Activated CD8-positive, alpha-beta memory T cell treated with anti-CD3 and anti-CD28 coated beads, Interleukin-2, amount 10 ng/mL, durations not matched to agents 7 days and 5 days (primary cell): ENCODE data around the gene CD36. TPM values are rescaled to one million over a fixed set of nuclear protein-coding genes. Genes with fewer than 3 reads are reported as not detected.

Source experiments
- ATAC-seq: fragments of 150-1000 bp; cut with Tn5 transposase; one replicate; pipeline ENCODE4 v1.10.0; 2021; ENCODE audit warnings: moderate library complexity
- CTCF ChIA-PET: fragments of 350-600 bp; sonication (Branson Sonifier 250); formaldehyde crosslinking; loops from one replicate; lab custom pipeline; 2021; ENCODE audit warnings: antibody characterized with exemption; lab: Charles Lee
- DNase-seq: peaks from one replicate; pipeline ENCODE4 v3.0.0-alpha.2; 2020
- H3K27ac Mint-ChIP-seq: one replicate; pipeline ENCODE4 v1.8.0; 2021; ENCODE audit warnings: mild to moderate bottlenecking, mixed read lengths
- H3K27me3 Mint-ChIP-seq: one replicate; pipeline ENCODE4 v1.8.0; 2021; ENCODE audit warnings: mixed read lengths
- H3K36me3 Mint-ChIP-seq: one replicate; pipeline ENCODE4 v1.8.0; 2021; ENCODE audit warnings: mild to moderate bottlenecking, mixed read lengths
- H3K4me1 Mint-ChIP-seq: one replicate; pipeline ENCODE4 v1.8.0; 2021; ENCODE audit warnings: mixed read lengths
- H3K4me3 Mint-ChIP-seq: one replicate; pipeline ENCODE4 v1.8.0; 2021; ENCODE audit warnings: mild to moderate bottlenecking, moderate library complexity, mixed read lengths
- H3K9me3 Mint-ChIP-seq: one replicate; pipeline ENCODE4 v1.8.0; 2022; ENCODE audit warnings: low read depth, mixed read lengths
- total RNA-seq, 2 experiments: library from RNA; stranded (reverse); gene quantifications; one replicate each; pipeline ENCODE4 v1.2.3, GENCODE V29; 2021

CD36 gene
- total RNA-seq, 2 experiments from 2014 or later = not detected

- H3K4me3 Mint-ChIP-seq = no peak overlapping the region
- H3K27ac Mint-ChIP-seq = no peak overlapping the region
- DNase-seq (no peak), ATAC-seq (no peak)
- CTCF ChIA-PET = no interaction called here
- H3K4me1 Mint-ChIP-seq = no peaks in the 10 kb centered on the region
- peaks cover 1% of the 10 kb centered on the region for H3K9me3 Mint-ChIP-seq
- no peaks in the 10 kb centered on the region for H3K36me3 Mint-ChIP-seq
- H3K27me3 Mint-ChIP-seq = no peaks in the 10 kb centered on the region
Observed at GRCh38 chr7:80675090-80675489, 36.6 kb downstream of the CD36 start.

- Mint-ChIP-seq H3K9me3 (peaks cover 1% of the 10 kb centered on the region), H3K27me3 (no peaks in the 10 kb centered on the region), H3K36me3 (no peaks in the 10 kb centered on the region), H3K4me3 (no peak overlapping the region), H3K4me1 (no peaks in the 10 kb centered on the region), H3K27ac (no peak overlapping the region)
- CTCF ChIA-PET = no interaction called here
- ATAC-seq (no peak), DNase-seq (no peak)
Observed at GRCh38 chr7:80676404-80676803, 38.0 kb downstream of the CD36 start.

GRCh38 chr7:80677629-80678028, 39.2 kb downstream of the CD36 start:
- Mint-ChIP-seq H3K27ac (no peak overlapping the region), H3K27me3 (no peaks in the 10 kb centered on the region), H3K4me1 (no peaks in the 10 kb centered on the region), H3K9me3 (peaks cover 1% of the 10 kb centered on the region), H3K4me3 (no peak overlapping the region), H3K36me3 (no peaks in the 10 kb centered on the region)
- CTCF ChIA-PET = no interaction called here
- DNase-seq (no peak), ATAC-seq (no peak)

- Mint-ChIP-seq H3K27me3 (no peaks in the 10 kb centered on the region), H3K4me3 (no peak overlapping the region), H3K9me3 (peaks cover 1% of the 10 kb centered on the region), H3K36me3 (no peaks in the 10 kb centered on the region), H3K27ac (no peak overlapping the region), H3K4me1 (no peaks in the 10 kb centered on the region)
- ATAC-seq (no peak), DNase-seq (no peak)
- CTCF ChIA-PET = interaction anchor here (0.6 kb wide), 1 partner anchor 17 kb away, joined by 3 read pairs; no protein-coding TSS in a partner anchor
Observed at GRCh38 chr7:80678707-80679106, 40.3 kb downstream of the CD36 start.

GRCh38 chr7:80679921-80680907, 41.8 kb downstream of the CD36 start:
- H3K27ac Mint-ChIP-seq = no peak overlapping the region
- no peak overlapping the region for H3K4me3 Mint-ChIP-seq
- no peaks in the 10 kb centered on the region for H3K36me3 Mint-ChIP-seq
- no peak for DNase-seq
- no peaks in the 10 kb centered on the region for H3K4me1 Mint-ChIP-seq
- ATAC-seq = no peak
- no peaks in the 10 kb centered on the region for H3K27me3 Mint-ChIP-seq
- peaks cover 5% of the 10 kb centered on the region for H3K9me3 Mint-ChIP-seq
- CTCF ChIA-PET = no interaction called here

- H3K27ac Mint-ChIP-seq = no peak overlapping the region
- no peak overlapping the region for H3K4me3 Mint-ChIP-seq
- peaks cover 5% of the 10 kb centered on the region for H3K9me3 Mint-ChIP-seq
- H3K36me3 Mint-ChIP-seq = no peaks in the 10 kb centered on the region
- CTCF ChIA-PET = no interaction called here
- H3K4me1 Mint-ChIP-seq = no peaks in the 10 kb centered on the region
- H3K27me3 Mint-ChIP-seq = no peaks in the 10 kb centered on the region
- ATAC-seq (no peak), DNase-seq (no peak)
Observed at GRCh38 chr7:80681272-80681885, 42.9 kb downstream of the CD36 start.

- Mint-ChIP-seq H3K4me3 (no peak overlapping the region), H3K4me1 (no peaks in the 10 kb centered on the region), H3K9me3 (peaks cover 5% of the 10 kb centered on the region), H3K27me3 (no peaks in the 10 kb centered on the region), H3K36me3 (no peaks in the 10 kb centered on the region), H3K27ac (no peak overlapping the region)
- ATAC-seq (no peak), DNase-seq (no peak)
- CTCF ChIA-PET = no interaction called here
Observed at GRCh38 chr7:80682744-80683143, 44.3 kb downstream of the CD36 start.

- ATAC-seq (no peak), DNase-seq (no peak)
- Mint-ChIP-seq H3K4me3 (no peak overlapping the region), H3K27me3 (no peaks in the 10 kb centered on the region), H3K36me3 (no peaks in the 10 kb centered on the region), H3K4me1 (no peaks in the 10 kb centered on the region), H3K27ac (no peak overlapping the region), H3K9me3 (peaks cover 4% of the 10 kb centered on the region)
- CTCF ChIA-PET = no interaction called here
Observed at GRCh38 chr7:80686576-80686975, 48.1 kb downstream of the CD36 start.

GRCh38 chr7:80699045-80699638, 60.7 kb downstream of the CD36 start:
- H3K4me3 Mint-ChIP-seq = no peak overlapping the region
- CTCF ChIA-PET = no interaction called here
- no peak for ATAC-seq

GRCh38 chr7:80699721-80700256, 61.3 kb downstream of the CD36 start:
- CTCF ChIA-PET = no interaction called here
- DNase-seq = no peak
- no peaks in the 10 kb centered on the region for H3K9me3 Mint-ChIP-seq
- H3K27ac Mint-ChIP-seq = no peak overlapping the region
- no peaks in the 10 kb centered on the region for H3K27me3 Mint-ChIP-seq
- no peak overlapping the region for H3K4me3 Mint-ChIP-seq
- ATAC-seq = no peak
- no peaks in the 10 kb centered on the region for H3K36me3 Mint-ChIP-seq
- H3K4me1 Mint-ChIP-seq = no peaks in the 10 kb centered on the region

More at GRCh38 chr7:80699045-80699638, 60.7 kb downstream of the CD36 start:
- no peak overlapping the region for H3K27ac Mint-ChIP-seq
- no peaks in the 10 kb centered on the region for H3K4me1 Mint-ChIP-seq
- H3K36me3 Mint-ChIP-seq = no peaks in the 10 kb centered on the region
- H3K27me3 Mint-ChIP-seq = no peaks in the 10 kb centered on the region
- peaks cover under 1% of the 10 kb centered on the region for H3K9me3 Mint-ChIP-seq
- no peak for DNase-seq

- DNase-seq = no peak
- CTCF ChIA-PET = no interaction called here
- peaks cover 3% of the 10 kb centered on the region for H3K9me3 Mint-ChIP-seq
- H3K4me3 Mint-ChIP-seq = no peak overlapping the region
- H3K36me3 Mint-ChIP-seq = no peaks in the 10 kb centered on the region
- H3K27ac Mint-ChIP-seq = no peak overlapping the region
- H3K27me3 Mint-ChIP-seq = no peaks in the 10 kb centered on the region
- ATAC-seq = no peak
- H3K4me1 Mint-ChIP-seq = no peaks in the 10 kb centered on the region
Observed at GRCh38 chr7:80703272-80703671, 64.8 kb downstream of the CD36 start.

GRCh38 chr7:80705130-80705781, 66.8 kb downstream of the CD36 start:
- H3K36me3 Mint-ChIP-seq = no peaks in the 10 kb centered on the region
- CTCF ChIA-PET = no interaction called here
- no peak for ATAC-seq
- peaks cover 3% of the 10 kb centered on the region for H3K9me3 Mint-ChIP-seq
- H3K4me1 Mint-ChIP-seq = no peaks in the 10 kb centered on the region
- no peak for DNase-seq
- H3K27ac Mint-ChIP-seq = no peak overlapping the region
- no peaks in the 10 kb centered on the region for H3K27me3 Mint-ChIP-seq
- no peak overlapping the region for H3K4me3 Mint-ChIP-seq

GRCh38 chr7:80707318-80707717, 68.9 kb downstream of the CD36 start:
- CTCF ChIA-PET = no interaction called here
- Mint-ChIP-seq H3K4me3 (no peak overlapping the region), H3K9me3 (peaks cover 6% of the 10 kb centered on the region), H3K4me1 (no peaks in the 10 kb centered on the region), H3K27ac (no peak overlapping the region), H3K27me3 (no peaks in the 10 kb centered on the region), H3K36me3 (no peaks in the 10 kb centered on the region)
- no peak for ATAC-seq
- DNase-seq = no peak
